GM12892 (cell line): ENCODE data around the gene LSM7.

Experiments used
- POLR2A ChIP-seq: IDR thresholded peaks from 2 replicates; pipeline ENCODE4 v1.6.1; 2011; ENCODE audit warnings: low read depth, low read length, control low read depth
- POLR2AphosphoS5 ChIP-seq: IDR thresholded peaks from 2 replicates; pipeline ENCODE4 v1.6.1; 2011; ENCODE audit warnings: low read depth, low read length, control low read depth

DNA sequence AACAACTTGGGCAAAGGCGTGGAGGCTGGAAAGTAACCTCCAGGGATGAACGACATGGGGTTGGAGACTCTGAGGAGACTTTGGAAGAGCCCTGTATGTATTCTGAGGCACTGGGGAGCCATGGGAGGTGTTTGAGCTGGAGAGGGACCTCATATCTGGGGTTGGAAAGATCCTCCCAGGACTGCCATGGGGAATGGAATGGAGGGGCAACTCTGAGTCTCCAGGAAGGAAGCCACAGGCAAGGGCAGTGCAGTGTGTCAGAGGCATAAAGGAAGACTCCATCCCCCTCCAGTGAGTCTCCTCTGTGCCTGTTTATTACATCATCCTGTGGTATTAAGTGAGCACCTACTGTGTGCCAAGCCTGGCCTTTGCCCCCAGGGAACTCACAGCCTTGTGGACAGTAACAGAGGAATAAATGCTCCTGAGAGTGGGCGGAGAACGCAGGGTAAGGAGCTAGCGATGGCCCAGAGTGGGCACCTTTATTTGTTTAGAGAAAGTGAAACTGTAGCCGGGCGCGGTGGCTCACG lies 54.1 kb downstream of the LSM7 start:
- no peak for TF ChIP-seq POLR2A
- TF ChIP-seq POLR2AphosphoS5 = no peak
